Stimulated activated naive CD8-positive, alpha-beta T cell treated with anti-CD3 and anti-CD28 coated beads, Interleukin-15, amount 100 ng/mL, for 72 hours (primary cell): ENCODE measurements around the gene LTBP1.
A peak's percentile ranks its signal among the peaks of the same experiment; 100 is the strongest.

Experiments used
- ATAC-seq: fragments of 150-1000 bp; cut with Tn5 transposase; 2 replicates; pipeline ENCODE4 v1.10.0; 2021; ENCODE audit warnings: mild to moderate bottlenecking, moderate library complexity
- DNase-seq, 2 donors: peaks; one replicate each; pipeline ENCODE4 v3.0.0; 2021 to 2022
- H3K27ac Mint-ChIP-seq, 2 donors: one replicate each; pipeline ENCODE4 v1.8.0; 2022; ENCODE audit warnings: mild to moderate bottlenecking in 2 of 2, mixed read lengths in 2 of 2, moderate library complexity in 2 of 2
- H3K27me3 Mint-ChIP-seq: one replicate; pipeline ENCODE4 v1.8.0; 2022; ENCODE audit warnings: mixed read lengths
- H3K4me1 Mint-ChIP-seq: one replicate; pipeline ENCODE4 v1.8.0; 2022; ENCODE audit warnings: mild to moderate bottlenecking, mixed read lengths
- H3K4me3 Mint-ChIP-seq, 2 donors: one replicate each; pipeline ENCODE4 v1.8.0; 2022; ENCODE audit warnings: mild to moderate bottlenecking in 2 of 2, mixed read lengths in 2 of 2, moderate library complexity in 1 of 2
- H3K9me3 Mint-ChIP-seq, 2 donors: one replicate each; pipeline ENCODE4 v1.8.0; 2022; ENCODE audit warnings: mixed read lengths in 2 of 2

Gene LTBP1

DNA sequence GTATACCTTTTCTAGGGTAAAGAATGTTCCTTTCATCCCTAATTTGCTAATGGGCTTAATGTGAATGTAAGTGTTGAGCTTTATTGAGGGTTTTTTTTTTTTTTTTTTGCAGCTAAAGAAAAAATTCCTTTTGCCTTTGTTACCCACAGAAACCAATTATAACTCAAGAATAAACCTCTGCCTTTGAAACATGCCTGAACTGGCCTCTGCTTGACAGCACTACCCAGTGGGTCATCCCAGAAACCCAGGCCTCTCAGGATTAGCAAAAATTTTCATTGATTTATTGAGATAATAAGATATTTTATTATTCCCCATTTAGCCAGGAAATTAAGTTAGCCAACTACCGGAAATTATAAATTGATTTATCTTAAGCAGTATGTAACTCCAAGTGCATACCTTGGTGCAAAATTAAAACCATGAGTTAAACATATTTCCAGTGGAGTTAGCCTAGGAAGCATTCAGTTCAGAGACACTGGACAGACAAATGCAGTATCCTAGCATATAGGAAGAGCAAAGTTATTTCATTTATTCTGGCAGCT, 462.7 kb downstream of the LTBP1 start:
- no peaks in the 10 kb centered on the region for H3K27me3 Mint-ChIP-seq
- DNase-seq (no peak), ATAC-seq (no peak)
- H3K9me3 Mint-ChIP-seq: peaks cover 0 to 8% of the 10 kb centered on the region in 2 donors
- no peak overlapping the region for H3K4me3 Mint-ChIP-seq
- no peaks in the 10 kb centered on the region for H3K4me1 Mint-ChIP-seq
- no peak overlapping the region for H3K27ac Mint-ChIP-seq

DNA sequence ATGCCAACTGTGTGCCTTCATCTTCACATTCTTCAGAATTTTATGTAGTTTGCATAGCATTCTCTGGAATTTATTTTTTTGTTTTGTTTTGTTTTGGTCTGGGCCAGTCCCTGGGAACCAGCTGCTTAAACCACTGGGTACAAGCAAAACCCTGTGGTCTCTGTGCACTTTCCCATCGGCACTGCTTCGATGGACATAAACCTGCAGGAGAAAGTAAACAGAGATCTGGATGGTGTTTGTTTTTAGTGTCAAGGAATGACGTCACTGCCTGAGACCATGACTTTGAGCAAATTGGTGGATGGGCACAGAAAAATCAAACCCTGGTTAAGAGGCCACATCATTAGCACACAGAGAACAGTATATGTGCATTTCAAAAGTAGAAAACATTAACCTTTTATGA, 465.0 kb downstream of the LTBP1 start:
- ATAC-seq: no peak
- Mint-ChIP-seq H3K4me3 (no peak overlapping the region), H3K27me3 (no peaks in the 10 kb centered on the region), H3K4me1 (no peaks in the 10 kb centered on the region), H3K27ac (no peak overlapping the region), H3K9me3 (peaks cover 0 to 8% of the 10 kb centered on the region in 2 donors)
- DNase-seq: no peak

DNA sequence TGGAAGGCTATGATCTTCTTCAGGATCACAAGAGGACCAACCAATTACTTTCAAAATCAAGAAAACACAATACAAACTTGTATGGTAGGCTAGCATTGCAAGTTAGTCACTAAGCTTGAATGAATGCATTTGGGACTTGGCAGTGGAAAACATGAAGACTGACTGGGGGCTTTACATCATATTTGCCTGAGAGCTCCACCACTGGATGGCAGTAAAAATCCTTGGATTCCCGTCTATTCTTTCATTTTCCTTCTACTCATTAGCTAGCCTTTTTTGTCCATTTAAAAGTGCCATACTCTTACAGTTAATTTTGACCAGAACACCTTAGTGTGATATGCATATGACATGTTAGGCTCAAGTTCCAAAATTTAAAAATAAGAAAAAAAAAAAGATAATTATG, 466.2 kb downstream of the LTBP1 start:
- no peak overlapping the region for H3K27ac Mint-ChIP-seq
- peaks cover 0 to 8% of the 10 kb centered on the region in 2 donors for H3K9me3 Mint-ChIP-seq
- DNase-seq: no peak
- H3K27me3 Mint-ChIP-seq: no peaks in the 10 kb centered on the region
- ATAC-seq: no peak
- H3K4me1 Mint-ChIP-seq: no peaks in the 10 kb centered on the region
- no peak overlapping the region for H3K4me3 Mint-ChIP-seq

DNA sequence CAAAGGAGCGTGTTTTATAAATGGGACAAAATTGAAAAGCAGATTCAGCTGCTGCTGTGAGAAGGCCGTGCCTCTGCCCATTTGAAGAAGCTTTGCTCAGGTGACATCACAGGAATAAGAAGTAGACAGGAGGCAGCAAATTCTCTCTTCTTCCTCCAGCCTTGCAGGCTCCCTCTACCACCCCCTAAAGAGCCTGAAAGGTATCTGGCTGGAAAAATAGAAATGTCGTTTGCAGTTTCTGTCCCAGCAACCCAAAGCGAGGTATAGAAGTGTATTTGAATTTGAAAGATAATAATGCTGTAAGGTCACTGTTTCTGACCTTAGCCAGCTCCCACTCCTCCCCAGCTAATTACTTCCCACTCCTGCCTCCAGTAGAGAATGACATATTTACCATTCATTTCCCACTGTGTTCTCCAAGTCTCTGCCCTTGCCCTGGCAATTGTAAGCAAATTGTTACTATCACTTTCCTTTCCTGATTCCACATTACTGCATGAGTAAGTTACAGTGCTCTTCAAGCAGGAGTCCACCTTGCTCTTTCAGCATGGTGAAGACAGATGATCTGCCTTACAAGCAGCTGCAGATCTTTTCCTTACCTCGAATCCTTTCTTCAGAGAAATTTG, 472.9 kb downstream of the LTBP1 start:
- Mint-ChIP-seq H3K4me1 (no peaks in the 10 kb centered on the region), H3K9me3 (no peaks in the 10 kb centered on the region), H3K27me3 (no peaks in the 10 kb centered on the region), H3K27ac (no peak overlapping the region), H3K4me3 (no peak overlapping the region)
- DNase-seq (no peak), ATAC-seq (no peak)

DNA sequence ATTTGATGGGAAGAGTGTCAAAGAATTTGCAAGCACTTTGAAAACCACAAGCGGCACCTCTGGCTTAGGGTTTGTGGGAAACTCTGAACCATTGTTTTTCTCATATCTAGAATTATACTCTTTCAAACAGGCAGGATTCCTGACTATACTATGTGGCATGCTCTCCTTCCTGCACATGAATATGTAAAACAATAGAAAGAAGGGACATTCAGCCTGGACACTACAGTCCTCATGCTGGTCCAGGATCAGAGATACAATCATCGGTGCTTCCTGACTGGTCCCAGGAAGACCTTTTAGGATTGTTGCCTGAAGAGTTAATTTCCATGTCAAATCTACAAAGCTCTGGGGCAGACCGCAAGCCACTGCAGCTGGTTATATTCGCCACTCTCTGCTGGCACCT, 474.0 kb downstream of the LTBP1 start:
- no peaks in the 10 kb centered on the region for H3K4me1 Mint-ChIP-seq
- H3K27me3 Mint-ChIP-seq: no peaks in the 10 kb centered on the region
- no peak for ATAC-seq
- no peak overlapping the region for H3K4me3 Mint-ChIP-seq
- H3K9me3 Mint-ChIP-seq: no peaks in the 10 kb centered on the region
- no peak overlapping the region for H3K27ac Mint-ChIP-seq
- DNase-seq: no peak

DNA sequence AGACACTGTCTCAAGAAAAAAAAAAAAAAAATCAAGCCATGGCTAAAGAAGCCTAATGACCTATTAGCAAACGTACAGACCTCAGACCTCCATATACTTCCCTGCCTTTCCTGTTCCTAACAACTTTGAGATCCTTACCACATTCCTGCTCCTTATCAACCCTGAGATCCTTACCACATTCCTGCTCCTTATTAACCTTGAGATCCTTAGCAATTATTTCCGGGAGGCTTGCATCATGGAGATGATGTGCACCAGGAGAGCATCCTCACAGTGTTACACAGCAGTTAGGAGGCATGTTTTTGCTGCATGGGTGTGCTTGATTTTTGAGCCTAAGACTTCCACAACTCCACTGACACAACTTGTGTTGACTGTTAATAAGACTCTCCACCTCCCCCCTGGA, 475.1 kb downstream of the LTBP1 start:
- ATAC-seq (no peak), DNase-seq (no peak)
- Mint-ChIP-seq H3K4me3 (no peak overlapping the region), H3K27me3 (no peaks in the 10 kb centered on the region), H3K27ac (no peak overlapping the region), H3K9me3 (no peaks in the 10 kb centered on the region), H3K4me1 (no peaks in the 10 kb centered on the region)

DNA sequence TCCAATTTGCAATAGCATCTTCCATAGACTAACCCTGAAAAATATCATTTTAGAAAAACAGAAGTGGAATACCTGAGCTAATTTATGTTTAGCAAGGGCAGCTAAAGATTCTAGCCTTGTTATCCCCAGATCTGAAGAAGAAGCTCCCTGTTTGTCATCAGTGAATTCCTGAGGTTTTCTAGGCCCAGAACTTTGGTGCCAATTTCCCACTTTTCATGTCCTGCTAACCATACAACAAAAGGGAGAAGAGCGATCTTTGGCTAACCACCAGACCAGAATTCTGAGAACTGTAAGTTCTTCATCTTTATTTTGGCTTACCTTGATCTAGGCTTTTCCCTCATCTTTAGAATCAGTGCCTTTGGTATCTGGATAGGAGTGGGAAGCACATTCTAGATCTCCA, 478.4 kb downstream of the LTBP1 start:
- ATAC-seq: no peak
- no peaks in the 10 kb centered on the region for H3K4me1 Mint-ChIP-seq

DNA sequence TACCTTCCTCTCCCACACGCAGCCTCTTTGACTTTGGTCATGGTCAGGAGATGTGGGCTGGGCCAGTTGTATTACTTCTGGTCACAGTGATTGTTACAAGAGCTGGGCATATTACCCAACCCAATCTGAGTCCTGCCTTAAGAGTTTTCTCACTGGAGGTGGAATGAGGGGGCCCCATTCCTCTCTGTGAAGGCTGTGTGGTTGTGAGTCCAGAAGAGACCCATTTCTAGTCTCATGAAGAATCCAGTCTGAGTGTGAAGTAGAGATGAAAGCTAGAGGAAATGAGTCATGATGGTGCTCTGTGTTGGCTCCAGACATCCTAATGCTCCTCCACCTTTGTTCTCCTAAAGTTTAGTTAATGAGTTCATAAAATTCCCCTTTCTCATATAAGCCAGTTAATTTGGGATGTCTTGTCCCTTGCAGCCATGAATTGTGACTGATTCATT, 478.9 kb downstream of the LTBP1 start:
- Mint-ChIP-seq H3K4me3 (no peak overlapping the region), H3K27me3 (no peaks in the 10 kb centered on the region), H3K27ac (peak overlapping the region in 1 of 2 donors; percentile 69), H3K9me3 (peaks cover 0 to 4% of the 10 kb centered on the region in 2 donors), H3K4me1 (no peaks in the 10 kb centered on the region)
- no peak for ATAC-seq
- no peak for DNase-seq

More for the DNA sequence above, 478.4 kb downstream of the LTBP1 start:
- Mint-ChIP-seq H3K4me3 (no peak overlapping the region), H3K9me3 (peaks cover 0 to 4% of the 10 kb centered on the region in 2 donors), H3K27me3 (no peaks in the 10 kb centered on the region), H3K27ac (no peak overlapping the region)
- DNase-seq: no peak

DNA sequence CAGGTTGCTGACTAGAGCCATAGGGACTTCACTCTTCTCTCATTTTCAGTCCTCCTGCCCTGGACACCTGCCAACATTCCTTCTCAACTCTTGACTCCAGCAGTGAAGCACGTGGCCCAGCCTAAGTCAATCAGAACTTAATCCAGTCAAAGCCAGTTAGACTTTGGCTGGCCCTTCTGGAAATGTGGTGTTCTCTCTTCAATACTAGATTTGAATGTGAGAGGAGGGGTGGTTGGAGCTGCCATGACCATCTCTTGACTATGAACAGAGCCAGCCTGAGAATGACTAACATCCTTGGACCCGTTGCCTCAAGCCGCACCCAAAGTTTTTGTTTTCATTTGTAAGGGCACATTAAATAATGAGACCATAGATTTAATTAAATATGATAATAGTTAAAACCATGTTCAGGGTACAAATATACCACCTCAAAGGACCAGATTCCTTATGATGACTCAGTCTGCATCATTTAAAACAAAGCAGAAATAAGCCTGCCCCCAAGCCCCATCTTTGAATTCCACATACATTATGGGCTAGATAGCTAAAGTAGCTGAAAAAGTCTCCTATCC, 480.0 kb downstream of the LTBP1 start:
- H3K27ac Mint-ChIP-seq: no peak overlapping the region
- ATAC-seq (no peak), DNase-seq (no peak)
- H3K27me3 Mint-ChIP-seq: peaks cover 9% of the 10 kb centered on the region
- H3K9me3 Mint-ChIP-seq: peaks cover 0 to 4% of the 10 kb centered on the region in 2 donors
- no peak overlapping the region for H3K4me3 Mint-ChIP-seq
- H3K4me1 Mint-ChIP-seq: no peaks in the 10 kb centered on the region

DNA sequence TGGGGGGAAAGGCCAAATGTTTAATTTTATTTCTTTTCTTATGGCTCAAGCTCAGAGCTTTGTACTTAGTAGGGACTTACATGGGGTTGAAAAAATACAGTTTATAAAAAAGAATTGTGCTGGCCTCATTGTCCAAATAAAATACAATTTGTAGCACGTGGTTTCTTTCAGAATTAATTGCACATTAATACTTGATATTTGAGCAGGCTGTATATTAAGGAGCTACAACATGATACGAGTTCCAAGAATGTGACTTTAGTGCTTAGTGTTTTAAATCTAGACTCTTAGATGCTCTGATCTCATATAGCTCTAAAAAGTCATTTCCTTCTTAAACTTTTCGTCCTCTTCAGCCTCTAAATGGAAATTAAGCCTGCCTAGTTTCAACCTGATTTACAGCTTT, 483.3 kb downstream of the LTBP1 start:
- no peak overlapping the region for H3K4me3 Mint-ChIP-seq
- ATAC-seq (no peak), DNase-seq (no peak)
- no peak overlapping the region for H3K27ac Mint-ChIP-seq
- H3K27me3 Mint-ChIP-seq: peaks cover 28% of the 10 kb centered on the region
- H3K9me3 Mint-ChIP-seq: peaks cover 0 to 4% of the 10 kb centered on the region in 2 donors
- H3K4me1 Mint-ChIP-seq: no peaks in the 10 kb centered on the region

DNA sequence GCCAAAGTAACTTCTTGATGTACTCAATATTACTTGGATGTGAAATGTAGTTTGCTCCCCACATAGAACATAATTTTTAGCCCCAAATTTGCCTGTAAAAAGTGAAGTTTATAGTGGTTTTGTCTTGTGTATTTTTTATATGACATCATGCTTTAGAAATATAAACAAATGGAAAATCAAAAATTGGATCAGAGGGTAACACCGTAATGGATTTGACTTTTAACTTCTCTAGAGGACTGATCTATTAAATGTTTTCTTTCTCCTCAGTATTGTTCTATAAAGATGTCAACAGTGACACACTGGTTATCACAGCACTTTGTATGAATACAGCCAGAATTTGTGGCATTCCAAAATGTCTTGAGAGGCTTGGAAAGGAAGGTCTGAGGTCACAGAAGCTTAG, 484.1 kb downstream of the LTBP1 start:
- Mint-ChIP-seq H3K27me3 (peaks cover 28% of the 10 kb centered on the region), H3K4me1 (no peaks in the 10 kb centered on the region), H3K9me3 (peaks cover 0 to 4% of the 10 kb centered on the region in 2 donors), H3K4me3 (no peak overlapping the region), H3K27ac (no peak overlapping the region)
- no peak for DNase-seq
- ATAC-seq: no peak

DNA sequence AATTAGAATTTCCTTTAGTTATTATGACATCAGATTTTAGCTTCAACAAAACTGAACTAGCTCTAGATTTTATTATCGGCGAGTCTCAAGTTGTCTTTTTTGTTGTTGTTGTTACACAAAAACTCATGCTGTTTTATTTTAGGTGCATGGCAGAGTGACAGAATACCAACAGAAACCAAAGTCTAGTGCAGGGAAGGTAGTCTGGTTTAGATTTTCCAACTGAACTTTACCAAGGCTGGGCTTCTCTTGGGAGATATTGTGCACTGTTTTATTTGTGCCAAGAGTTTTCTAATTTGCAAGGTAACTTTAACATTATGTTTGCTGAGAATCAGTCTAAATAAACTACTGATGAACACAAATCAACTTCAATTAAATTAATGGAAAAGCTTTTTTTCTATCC, 486.1 kb downstream of the LTBP1 start:
- H3K4me3 Mint-ChIP-seq: no peak overlapping the region
- H3K27me3 Mint-ChIP-seq: peaks cover 28% of the 10 kb centered on the region
- H3K9me3 Mint-ChIP-seq: peaks cover 0 to 4% of the 10 kb centered on the region in 2 donors
- H3K4me1 Mint-ChIP-seq: no peaks in the 10 kb centered on the region
- no peak overlapping the region for H3K27ac Mint-ChIP-seq
- ATAC-seq: no peak
- no peak for DNase-seq

DNA sequence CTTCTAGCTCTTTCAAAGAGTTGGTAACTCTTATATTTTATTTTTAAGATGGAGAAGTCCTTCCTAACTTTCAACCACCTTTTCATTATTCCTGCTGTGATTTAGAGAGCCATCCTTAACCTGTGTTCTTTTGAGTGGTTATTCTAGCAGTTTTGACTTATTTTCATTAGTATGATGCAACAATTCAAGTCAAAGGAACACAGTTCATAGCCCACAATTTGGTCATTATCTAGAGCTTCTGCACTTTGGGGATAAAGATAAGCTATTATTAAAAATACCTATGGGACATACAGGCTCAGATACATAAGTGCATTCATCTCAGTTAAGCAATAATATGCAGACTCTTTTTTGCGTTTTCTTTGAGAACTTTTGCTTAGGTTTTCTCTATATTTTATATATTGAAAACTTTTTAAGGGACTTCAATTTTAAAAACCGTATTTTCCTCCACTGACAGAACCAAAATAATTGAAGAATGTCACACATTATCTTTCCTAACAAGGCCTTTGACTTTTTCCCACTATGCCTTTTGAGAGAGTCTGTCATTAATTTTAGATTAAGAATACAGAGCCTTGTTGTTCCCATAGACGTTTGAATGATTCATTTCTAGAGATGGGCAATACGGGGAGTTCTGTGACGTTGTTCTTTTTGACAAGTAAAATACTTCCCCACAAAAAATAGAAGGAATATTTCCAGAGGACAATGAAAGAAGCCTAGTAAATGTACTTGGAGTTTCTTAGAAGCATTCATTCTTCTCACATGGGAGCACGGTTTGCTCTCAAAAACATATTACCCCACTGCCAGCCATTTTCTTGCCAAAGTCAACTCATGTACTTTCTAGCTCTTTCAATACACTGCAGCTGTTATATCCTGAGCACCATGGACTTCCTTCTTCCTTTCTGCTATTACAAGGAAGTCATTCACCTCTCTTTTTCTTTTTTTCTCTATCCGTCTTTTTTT, 486.8 kb downstream of the LTBP1 start:
- Mint-ChIP-seq H3K4me1 (no peaks in the 10 kb centered on the region), H3K27ac (no peak overlapping the region), H3K4me3 (no peak overlapping the region), H3K27me3 (peaks cover 28% of the 10 kb centered on the region), H3K9me3 (no peaks in the 10 kb centered on the region)
- ATAC-seq (no peak), DNase-seq (no peak)

DNA sequence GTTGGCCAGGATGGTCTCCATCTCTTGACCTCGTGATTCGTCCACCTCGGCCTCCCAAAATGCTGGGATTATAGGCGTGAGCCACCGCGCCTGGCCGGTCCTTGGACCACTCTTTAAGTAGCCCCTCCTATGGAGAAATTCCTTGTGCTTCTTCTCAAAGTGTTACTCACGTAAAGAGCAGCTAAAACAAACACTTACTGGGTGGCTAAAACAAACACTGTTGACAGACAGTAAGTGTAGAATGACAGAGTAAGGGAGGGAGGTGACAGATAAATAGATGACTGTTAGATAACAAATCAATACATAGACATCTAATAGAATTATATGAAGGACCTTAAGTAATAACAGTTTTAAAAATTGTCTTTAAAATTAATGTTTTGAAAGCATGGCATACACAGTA, 488.8 kb downstream of the LTBP1 start:
- Mint-ChIP-seq H3K4me3 (no peak overlapping the region), H3K9me3 (no peaks in the 10 kb centered on the region), H3K27me3 (peaks cover 28% of the 10 kb centered on the region), H3K27ac (no peak overlapping the region), H3K4me1 (no peaks in the 10 kb centered on the region)
- no peak for ATAC-seq
- no peak for DNase-seq

DNA sequence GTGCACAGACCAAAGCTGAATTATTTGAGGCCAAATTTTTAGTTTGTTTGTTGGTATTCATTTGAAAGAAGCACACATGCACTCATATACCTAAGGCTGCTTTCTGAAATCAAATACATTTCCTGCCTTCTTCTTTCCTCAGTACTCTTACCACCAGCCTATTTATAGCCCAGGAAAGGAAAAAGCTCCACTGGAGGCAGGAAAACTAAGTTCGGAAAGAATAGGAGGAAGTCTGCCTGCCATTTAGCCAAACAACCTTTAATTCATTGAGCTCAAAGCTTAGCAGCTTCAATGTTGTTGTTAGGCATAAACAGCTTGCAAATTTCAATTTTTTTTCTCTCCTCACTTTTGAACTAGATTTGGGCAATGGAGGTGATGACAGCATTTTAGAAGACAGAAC, 489.3 kb downstream of the LTBP1 start:
- Mint-ChIP-seq H3K27ac (no peak overlapping the region), H3K4me3 (no peak overlapping the region), H3K4me1 (no peaks in the 10 kb centered on the region), H3K9me3 (no peaks in the 10 kb centered on the region), H3K27me3 (peaks cover 26% of the 10 kb centered on the region)
- DNase-seq: no peak
- ATAC-seq: no peak

DNA sequence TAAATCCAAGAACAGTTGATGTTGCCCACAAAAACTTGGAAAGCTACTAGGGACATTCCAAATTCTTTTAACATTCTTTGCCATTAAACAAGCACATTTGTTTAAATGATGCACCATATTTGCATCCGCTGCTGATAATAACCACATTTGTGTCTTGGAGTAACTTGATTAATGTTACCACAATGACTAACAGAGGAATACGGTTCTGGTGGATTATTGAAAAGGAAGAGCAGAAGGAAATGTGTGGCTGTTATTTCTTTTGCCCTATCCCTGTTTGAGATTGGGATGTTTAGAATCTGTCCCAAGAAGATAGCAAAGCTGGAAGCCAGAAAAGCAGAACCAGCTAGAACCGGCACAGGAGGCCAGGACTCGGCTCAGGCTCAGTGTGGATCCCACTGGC, 490.5 kb downstream of the LTBP1 start:
- Mint-ChIP-seq H3K4me1 (no peaks in the 10 kb centered on the region), H3K9me3 (no peaks in the 10 kb centered on the region), H3K27ac (no peak overlapping the region), H3K4me3 (no peak overlapping the region), H3K27me3 (peaks cover 17% of the 10 kb centered on the region)
- no peak for ATAC-seq
- DNase-seq: no peak
